DMS79 treated with DMSO at 0.1 percent for 48 hours (cell line): ENCODE results near the gene BOK.
"Not testable (repeated sequence)": the region's sequence is repeated elsewhere in the genome, so short reads cannot be mapped to it uniquely, and the experiment has no call there.

ENCODE experiments used
- DNase-seq: peaks from one replicate; lab custom pipeline; 2025; lab: John Stamatoyannopoulos, UW

The BOK gene, protein sequence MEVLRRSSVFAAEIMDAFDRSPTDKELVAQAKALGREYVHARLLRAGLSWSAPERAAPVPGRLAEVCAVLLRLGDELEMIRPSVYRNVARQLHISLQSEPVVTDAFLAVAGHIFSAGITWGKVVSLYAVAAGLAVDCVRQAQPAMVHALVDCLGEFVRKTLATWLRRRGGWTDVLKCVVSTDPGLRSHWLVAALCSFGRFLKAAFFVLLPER

GRCh38 chr2:241558532-241559322 lies at the start of gene BOK:
TSS of gene BOK (plus strand) at chr2:241558745. CDS start at chr2:241559484, 739 bp downstream.
- peak; percentile 64 for DNase-seq

DNA sequence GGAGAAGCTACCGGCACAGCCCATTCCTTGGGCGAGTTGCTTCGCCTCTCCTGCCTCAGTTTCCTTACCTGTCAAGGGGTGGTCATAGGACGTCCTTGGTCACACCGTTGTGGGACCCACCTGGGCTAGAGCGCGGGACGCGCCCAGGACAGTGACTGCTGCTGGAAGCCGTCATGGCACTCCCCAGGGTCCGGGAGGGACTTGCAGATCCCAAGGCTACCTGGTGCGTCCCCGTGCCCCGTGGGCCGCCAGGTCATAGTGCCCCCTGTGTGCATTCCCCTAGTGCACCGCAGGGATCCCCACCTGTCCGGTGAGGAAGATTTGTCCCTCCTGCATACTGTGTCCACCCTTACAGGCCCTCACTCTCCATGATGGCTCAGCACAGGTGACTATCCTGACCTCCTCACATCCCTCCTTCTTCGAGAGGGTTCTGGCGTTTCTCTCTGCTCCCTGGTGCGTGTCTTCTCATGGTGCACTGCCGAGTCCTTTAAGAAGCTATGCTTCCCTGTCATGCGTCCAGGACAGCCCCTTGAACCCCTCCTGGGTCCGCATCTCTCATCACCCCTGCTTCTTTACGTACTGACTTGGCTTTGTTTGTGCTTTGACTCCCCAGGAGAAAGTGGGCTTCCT lies 49.3 kb upstream of the BOK start:
- DNase-seq: no peak

DNA sequence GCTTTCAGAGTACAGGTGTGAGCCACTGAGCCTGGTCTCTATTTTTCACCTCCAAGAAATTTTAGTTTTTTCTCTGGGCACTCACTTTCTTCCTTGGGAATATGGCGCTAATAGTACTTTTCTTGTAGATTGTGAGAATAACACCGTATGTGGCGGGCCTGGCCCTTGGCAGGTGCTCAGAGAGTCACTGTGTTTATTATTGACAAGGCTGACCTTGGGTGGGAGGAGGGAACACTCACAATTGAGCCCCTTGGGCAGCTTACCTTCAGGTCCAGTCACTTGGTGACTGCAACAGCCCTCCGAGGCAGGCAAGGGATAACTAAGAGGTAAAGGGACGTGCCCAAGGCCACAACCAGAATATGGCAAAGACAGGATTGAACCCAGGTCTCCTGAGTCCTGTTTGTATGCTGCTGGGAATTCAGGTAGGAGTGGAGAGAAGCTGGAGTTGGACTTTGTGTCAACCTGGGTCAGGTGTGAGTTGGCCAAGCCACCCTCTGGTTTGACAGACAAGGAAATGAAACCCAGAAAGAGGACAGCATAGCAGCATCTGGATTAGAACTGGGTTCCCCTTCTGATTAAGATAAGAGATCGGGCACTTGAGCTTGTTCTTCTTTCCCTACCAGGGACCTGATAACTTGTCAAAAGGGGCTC lies 47.3 kb upstream of the BOK start:
- DNase-seq: no peak

DNA sequence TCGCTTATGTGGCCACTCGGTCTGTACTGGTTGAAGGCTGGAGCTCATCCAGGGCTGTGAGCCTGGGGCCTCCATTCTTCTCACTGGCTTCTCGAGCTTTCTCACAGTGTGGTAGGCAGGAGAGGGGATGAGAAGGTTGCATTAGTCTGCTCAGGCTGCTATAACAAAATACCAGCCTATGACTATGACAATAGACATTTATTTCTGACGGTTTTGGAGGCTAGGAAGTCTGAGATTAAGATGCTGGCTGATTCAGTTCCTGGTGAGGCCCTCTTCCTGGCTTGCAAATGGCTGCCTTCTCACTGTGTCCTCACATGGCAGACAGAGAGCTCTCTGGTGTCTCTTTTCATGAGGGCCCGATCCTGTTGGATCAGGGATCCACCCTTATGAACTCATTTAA lies 44.0 kb upstream of the BOK start:
- no peak for DNase-seq

GRCh38 chr2:241514986-241515737 lies 43.4 kb upstream of the BOK start:
- no peak for DNase-seq

GRCh38 chr2:241516520-241516965 lies 42.0 kb upstream of the BOK start:
- no peak for DNase-seq

DNA sequence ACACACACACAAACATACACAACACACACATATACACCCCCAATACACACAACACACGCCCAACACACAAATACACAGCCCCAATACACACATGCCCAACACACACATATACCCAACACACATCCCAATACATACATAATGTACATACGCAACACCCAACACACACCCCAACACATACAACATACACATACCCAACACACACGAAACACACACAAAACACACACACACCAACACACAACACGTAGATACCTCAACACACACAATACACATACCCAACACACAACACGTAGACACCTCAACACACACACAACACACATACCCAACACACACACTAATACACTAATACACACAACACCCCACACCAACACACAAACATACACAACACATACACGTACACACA lies 41.2 kb upstream of the BOK start:
- no peak for DNase-seq

- DNase-seq: peak; percentile 29
These were observed 38.9 kb upstream of the BOK start for GRCh38 chr2:241519669-241520068.

DNA sequence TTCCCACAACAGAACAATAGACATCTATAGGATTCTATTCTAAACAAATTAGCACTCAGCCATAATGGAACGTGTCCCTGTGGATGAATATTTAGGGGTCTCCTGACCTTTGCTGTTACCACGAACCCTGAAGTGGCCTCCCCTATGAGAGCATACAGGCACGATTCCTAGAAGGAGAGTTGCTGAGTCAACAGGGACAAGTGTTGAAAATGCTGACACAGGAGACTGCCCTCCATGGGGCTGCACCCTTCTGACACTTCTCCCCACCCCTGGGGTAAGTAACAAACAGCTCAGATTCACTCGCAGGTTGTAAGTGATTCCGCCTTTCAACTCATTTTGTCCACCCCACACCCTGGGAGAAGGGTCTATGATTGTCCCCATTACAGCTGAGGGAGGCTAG lies 36.1 kb upstream of the BOK start:
- DNase-seq: no peak

DNA sequence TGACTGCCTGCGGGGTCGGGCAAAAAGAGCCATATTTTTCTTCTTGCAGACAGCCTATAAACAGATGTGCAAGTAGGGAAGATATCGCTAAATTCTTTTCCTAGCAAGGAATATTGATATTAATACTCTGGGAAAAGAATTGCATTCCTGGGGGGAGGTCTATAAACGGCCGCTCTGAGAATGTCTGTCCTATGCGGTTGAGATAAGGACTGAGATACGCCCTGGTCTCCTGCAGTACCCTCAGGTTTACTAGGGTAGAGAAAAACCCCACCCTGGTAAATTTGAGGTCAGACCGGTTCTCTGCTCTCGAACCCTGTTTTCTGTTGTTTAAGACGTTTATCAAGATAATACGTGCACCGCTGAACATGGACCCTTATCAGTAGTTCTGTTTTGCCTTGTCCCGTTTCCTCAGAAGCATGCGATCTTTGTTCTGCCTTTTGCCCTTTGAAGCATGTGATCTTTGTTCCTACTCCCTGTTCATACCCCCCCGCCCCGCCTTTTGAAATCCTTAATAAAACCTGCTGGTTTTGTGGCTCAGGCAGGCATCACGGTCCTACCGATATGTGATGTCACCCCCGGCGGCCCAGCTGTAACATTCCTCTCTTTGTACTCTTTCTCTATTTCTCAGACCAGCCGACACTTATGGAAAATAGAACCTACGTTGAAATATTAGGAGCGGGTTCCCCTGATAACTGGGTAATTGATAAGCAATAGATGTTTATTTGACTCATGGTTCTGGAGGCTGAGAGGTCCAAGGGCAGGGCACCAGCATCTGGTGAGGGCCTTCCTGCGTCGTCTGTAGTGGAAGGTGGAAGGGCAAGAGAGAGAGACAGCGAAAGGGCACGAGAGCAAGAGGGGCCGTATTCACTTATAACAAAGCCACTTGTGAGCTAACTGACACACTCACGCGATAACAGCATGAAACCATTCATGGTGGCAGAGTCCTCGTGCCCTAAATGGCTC lies 32.4 kb upstream of the BOK start:
- not testable (repeated sequence) for DNase-seq

GRCh38 chr2:241530571-241530970 lies 28.0 kb upstream of the BOK start:
- no peak for DNase-seq

DNA sequence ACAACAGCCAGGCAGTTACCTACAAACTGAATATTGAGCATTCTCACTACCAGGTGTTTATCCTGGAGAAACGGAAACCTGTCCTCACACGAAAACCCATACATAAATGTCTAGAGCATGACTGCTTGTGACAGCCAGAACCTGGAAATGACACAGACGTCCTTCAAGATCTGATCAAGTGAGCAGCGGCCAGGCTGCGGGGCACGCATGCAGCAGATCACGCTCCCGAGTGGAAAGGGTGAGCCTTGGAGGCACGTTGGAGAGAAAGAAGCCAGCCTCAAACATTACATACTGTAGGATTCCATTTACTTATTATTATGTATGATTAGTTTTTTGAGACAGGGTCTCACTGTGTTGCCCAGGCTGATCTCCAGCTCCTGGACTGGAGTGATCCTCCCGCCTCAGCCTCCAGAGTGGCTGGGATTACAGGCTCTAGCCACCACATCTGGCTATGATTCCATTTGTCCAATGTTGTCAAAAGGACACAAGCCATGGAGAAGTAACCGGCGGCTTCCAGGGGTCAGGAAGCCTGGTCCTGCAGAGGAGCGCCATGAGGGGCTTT lies 27.3 kb upstream of the BOK start:
- no peak for DNase-seq

GRCh38 chr2:241532168-241532567 lies 26.4 kb upstream of the BOK start:
- no peak for DNase-seq

DNA sequence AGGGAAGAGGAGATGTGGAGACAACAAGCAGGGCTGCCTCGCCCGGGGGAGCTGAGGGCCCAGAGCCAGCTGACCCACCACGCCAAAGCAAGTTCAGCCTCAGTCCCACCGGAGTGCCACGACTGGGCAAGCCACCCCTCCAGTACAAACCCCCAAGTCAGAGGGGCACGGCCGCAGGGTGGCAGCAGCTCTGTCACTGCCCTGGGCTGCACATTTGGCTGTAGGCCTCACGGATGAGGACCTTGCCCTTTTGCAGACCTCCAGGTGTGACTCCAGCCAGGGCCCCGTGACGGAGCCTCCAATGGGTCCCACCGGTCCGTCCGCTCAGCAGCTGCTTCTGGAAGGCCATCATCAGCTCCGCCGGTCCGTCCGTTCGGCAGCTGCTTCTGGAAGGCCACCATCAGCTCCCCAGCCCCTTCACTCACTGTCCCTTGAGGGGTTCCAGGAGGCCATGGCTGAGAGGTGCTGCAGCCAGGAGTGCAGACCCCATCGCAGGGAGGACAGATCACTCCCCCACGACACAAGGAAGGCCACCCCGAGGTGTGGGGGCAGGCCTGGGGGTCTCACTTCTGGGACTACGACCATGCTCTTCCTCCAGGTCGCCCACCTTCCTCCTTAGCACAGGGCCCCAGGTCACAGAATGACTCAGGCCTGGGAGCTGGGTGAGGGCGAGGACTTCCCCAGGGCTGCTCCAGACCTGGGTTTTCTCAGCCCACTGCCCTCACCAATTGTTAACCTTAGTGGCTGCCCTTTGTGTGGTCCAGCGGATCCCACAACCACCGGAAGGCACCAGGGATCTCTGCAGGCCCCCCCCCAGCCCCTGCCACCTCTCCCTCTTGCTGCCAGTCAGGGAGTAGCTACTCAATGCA lies 25.6 kb upstream of the BOK start:
- no peak for DNase-seq

DNA sequence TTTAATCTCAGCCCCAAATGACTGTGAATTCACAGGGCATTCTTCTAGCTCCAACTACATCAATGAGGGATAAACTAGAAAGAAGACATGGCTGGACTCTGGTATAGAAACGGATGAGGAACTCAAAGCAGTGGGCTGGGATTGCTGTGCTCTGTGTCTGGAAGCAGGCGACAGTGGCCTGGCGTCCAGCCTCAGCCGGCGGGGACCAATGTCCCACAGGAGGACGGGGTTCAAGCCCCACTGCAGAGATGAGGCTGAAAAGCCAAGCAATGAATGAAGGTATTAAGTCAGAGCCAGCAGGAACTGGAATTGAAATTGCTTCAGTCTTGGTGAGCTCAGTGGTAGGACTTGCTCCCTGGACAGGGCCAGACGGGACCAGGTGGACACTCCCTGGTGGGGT lies 24.3 kb upstream of the BOK start:
- no peak for DNase-seq

GRCh38 chr2:241534701-241535375 lies 23.7 kb upstream of the BOK start:
- no peak for DNase-seq

DNA sequence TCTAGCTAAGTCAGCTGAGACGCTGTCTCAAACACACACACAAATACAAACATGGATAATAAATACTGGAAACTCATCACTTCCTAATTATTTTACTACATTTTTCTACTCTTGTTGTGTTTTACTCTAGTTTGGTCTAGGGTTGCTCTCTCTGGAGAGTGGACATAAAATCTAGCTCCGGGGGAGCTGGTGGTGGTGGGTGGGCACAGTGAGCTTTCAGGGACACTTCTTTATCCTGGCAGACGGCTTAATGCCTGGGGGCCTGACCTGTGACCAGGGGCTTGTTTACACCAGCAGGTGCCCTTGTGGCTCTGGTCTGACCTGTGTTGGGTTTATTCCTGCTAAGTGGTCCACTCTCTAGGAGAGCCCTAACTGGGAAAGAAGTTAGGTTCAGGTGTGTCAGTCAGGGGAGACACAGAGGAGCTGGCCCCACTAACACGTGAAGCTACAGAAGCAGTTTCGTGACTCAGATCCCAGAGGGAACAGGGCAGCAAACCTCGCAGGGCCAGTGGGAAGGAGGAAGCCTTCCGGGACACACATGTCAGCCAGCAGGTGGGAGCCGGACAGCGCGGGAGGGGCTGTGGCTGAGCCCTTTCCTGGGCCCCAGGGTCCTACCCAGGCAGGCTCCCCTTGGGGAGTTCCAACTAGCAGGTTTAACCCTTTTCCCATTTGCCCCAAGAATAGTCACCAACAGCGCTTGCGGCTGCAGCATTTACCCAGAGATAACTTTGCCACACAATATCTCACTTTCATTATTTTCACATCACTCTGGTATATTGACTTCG lies 22.5 kb upstream of the BOK start:
- DNase-seq: no peak
